NCI-H2029 treated with DMSO at 0.1 percent for 48 hours (cell line): ENCODE results near the gene BLOC1S4.

Experiments
- DNase-seq: peaks from one replicate; lab custom pipeline; 2025; lab: John Stamatoyannopoulos, UW

BLOC1S4 gene

DNA sequence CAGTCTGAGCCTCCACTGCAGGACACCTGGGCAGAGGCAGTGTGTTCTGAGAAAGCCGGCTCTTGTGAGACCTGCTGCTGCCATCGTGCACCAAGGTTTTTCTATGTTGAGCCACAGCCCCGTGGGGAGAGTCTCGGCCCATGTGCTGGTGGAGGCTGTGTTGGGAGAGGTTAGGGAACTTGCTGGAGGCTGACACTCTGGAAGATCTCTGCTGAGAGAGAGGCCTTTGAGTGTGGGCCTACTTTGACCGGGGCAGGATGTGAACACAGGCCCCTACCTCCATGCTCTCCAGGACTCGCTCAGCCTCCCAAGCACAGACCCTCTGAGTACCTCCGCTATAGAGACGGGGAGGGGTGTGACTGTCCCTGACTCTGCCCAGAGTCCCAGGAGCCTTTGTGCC lies 23.6 kb upstream of the BLOC1S4 start:
- no peak for DNase-seq

DNA sequence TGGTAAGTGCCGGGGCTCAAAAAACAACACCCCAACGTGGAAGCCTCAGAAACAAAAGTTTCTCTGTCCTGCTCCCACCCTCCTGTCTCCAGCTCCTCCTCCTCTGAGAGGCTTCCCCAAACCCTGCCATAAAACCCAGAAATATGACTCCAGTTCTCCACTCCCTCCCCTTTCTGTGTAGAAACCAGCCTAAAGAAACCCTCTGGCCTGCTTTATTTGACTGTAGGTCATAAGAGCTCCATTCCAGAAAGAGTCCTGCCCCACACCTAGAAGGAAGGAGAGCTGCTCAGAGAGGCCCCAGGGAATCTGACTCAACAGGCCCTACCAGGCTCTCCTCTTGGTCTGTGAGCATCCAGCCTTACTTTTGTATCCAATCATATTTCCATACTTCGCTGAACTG lies 23.2 kb upstream of the BLOC1S4 start:
- no peak for DNase-seq

DNA sequence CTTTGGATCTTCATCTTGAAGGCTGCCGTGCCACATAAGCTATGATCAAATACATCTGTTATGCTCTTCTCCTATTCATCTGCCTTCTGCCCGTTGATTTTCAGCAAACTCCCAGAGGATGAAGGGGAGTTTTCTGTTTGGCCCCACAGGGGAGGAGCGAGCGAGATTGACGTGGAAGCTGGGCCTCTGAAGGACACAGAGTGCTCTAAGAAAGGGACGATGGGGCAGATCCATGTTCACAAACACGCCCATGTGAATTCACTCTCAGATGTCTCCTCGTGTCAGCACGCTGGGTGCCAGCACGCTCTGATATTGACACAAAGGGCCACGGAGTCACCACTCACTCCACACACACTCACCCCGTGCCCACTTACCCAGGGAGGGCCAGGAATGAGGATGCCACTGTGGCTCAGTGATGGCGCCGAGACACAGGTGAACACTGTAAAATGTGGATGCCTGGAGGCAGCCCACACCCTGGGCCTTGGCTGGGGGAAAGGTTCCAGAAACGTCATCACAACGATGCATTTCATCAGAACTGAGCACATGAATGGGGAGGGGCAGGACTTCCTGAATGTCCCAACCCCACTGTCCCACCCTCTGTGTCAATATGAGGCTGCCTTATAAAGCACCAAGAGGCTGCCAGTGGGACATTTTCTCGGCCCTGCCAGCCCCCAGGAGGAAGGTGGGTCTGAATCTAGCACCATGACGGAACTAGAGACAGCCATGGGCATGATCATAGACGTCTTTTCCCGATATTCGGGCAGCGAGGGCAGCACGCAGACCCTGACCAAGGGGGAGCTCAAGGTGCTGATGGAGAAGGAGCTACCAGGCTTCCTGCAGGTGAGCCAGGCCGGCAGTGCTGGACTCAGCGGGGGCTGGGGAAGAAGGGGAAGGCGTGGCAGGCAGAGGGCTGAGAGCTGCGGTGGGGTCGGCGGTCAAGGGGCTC lies 22.5 kb upstream of the BLOC1S4 start, which contains the start of gene S100P:
Gene S100P, plus strand, starts transcription at position 648 of the 946 bp plus-strand sequence. Its CDS starts 55 bp downstream, at position 703.
- DNase-seq = no peak

DNA sequence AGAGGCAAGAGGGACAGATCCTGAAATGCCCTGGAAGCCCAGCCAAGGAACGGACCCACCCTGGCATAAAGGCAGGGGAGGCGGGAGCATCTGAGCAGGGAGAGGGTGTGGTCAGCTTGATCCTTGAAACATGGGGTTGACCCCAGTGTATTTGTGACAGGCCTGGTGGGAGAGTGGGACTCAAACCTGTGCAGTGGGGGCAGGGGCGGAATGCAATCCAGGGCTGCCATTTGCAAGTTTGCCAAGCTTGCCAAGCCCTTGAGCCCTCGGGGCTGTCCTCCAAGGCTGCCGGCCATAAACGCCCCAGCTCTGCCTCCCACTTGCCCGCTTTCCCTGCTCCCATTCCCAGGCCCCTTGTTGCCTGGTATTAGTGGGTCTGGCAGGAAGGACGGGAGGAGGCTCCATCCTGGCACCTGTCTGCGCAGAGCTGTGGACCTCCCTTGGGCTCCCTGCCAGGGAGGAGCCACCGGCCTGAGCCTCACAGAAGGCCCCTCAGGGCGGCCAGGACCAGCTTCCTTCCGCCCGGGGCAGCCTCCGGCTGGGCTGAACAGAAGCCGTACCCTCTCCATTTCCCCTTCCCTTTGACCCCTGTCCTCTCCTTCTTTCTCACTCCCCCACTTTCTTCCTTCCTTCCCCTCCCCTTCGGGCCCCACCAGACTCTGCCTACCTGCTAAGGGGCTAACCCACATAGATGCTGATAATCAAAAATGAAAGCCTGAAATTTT lies 21.6 kb upstream of the BLOC1S4 start:
- DNase-seq = no peak

DNA sequence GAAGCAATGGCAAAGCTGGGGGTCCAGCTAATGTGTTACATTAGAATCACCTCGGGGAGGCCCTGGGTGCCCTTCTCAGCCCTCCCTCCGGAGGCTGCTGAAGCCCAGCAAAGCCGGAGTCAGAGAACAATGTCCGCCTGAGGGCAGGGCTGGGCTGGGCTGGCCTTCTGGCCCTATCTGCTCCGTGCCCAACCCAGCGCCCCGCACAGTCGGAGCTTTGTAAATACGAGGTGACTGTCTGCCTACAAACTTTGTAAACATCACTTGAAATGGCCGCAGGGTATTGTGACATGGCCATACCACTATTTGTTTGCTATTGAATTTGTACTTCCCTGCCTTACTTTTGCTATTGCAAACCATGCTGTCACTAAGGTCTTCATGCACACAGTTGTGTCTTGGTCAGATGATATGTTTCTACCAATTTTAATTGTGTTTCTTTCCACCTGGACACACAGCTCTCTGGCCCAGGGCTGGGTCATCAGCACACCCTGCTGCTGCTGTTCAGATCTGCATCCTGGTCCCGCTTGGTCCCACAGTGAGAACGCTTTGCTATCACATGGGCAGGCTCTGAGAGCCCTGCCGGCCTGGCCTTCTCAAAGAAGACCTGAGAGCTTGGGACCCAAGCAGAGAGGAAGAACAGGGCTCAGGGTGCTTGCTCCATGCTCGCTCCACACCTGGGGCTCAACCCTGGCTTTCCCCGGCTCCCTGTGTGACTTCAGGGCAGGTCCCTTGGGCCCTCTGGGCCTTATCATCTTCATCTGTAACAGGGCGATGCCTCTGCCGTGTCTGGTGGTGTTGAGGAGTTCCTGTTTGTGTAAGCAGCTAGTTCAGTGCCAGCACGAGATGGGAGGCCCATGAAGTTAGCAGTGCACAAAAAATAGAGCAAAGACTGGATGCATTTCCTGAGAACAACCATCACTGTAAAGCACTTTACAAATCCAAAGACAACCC lies 20.0 kb upstream of the BLOC1S4 start:
- DNase-seq = no peak

DNA sequence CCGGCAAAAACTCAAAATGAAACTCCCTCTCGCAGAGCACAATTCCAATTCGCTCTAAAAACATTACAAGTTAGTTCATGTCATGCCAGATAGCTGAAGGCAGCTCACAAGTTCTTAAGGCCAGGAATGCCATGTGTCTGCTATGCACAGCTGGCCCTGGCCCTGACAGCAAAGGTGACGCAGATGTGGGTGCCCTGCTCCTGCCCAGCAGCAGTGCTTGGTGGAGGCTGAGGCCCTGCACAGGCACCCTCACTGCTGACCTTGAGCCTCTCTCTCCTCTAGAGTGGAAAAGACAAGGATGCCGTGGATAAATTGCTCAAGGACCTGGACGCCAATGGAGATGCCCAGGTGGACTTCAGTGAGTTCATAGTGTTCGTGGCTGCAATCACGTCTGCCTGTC lies 19.4 kb upstream of the BLOC1S4 start:
- no peak for DNase-seq

DNA sequence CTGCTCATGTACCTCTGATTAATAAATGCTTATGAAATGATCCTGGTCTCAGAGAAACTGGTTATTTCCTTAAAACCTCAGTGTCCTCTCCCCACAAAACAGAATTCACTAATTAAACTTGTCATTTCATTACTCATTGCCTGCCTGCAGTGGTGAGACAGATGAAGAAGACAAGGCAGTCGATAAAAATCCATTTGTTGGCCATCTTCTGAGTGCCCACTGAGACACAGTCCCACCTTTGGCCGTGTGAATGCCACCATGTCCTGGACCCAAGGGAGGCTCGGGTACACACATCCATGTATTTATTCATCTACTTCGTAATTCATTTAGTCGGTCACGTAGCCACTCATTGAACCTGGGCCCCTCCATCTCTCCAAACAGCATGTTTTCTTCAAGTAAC lies 18.8 kb upstream of the BLOC1S4 start:
- DNase-seq = no peak

DNA sequence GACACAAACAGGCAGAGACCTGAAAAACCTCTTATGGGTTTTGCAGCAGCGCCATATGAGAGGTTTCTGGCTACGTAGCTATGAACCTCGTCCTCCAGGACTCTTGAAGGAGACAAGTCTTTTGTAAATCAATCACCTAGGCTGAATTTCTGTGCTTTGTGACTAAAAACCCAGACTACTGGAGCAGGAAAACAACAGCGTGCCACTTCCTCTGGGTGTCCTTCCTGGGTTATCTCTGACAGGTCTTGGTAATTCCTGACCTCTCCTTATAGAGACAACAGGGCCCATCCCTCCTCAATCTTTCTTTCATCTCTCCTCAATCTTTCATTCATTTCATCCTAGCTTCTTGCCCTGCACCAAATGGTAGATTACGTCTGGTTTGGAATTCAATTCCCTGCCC lies 16.6 kb upstream of the BLOC1S4 start:
- no peak for DNase-seq

DNA sequence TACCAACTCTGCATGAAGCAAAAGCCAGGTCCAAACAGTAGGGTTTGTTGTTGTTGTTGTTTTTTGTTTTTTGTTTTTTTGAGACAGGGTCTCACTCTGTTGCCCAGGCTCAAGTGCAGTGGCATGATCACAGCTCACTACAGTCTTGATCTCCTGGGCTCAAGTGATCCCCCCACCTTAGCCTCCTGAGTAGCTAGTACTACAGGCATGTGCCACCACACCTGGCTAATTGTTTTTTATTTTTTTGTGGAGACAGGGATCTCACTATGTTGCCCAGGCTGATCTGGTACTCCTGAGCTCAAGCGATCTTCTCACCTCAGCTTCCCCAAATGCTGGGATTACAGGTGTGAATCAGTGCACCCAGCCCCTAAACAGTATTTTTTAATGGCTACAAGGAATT lies 16.1 kb upstream of the BLOC1S4 start:
- DNase-seq = no peak

DNA sequence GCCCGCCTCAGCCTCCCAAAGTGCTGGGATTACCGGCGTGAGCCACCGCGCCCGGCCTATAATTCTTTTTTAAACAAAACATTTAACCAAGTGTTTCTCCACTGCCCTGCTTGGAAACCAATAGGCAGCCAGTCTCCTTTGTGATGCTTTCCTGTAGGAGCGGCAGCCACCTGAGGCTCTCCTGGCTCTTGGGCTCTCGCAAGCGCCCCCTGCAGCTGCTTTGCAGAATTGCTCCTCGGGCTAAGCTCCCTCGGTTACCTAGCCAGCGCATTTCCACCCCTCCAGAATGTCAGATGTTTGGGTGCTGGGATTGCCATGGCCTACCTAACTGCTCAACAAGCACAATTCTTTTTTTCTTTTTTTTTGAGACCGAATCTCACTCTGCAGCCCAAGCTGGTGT lies 14.6 kb upstream of the BLOC1S4 start:
- no peak for DNase-seq

DNA sequence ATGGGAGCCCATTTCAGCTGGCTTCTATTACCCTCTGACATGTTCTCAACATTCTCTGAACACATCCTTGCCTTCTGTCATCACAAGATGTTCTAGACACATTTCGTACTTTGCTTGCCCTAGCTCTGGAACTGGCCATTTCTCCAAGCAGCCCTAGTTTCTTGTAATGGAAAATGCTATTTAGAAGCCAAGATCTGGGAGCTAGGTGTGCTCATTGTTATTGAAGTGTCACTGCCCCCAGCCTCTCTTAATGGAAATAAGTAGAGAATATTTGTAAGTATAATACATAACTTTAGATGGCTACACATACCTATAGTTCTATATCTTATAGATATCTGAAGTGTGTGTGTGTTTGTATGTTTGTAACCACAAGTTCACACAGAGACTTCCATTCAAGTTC lies 13.2 kb upstream of the BLOC1S4 start:
- DNase-seq = no peak

DNA sequence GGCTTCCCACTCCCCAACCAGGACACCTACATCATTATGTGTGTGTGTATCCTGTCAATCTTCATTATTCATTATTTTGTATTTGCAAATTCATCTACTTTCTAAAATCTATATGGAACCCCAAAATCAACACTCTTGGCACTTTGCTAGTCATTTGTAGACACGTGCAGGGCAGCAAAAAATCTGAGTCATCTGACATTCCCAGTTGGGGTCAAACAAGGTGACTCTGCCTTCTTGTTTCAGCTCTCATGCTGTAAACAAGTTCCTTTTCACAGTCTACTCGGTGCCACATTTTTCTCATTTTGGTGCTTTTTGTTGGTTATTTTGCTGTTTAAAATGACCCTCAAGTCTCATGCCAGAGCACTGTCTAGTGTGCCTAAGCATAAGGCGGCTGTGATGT lies 12.2 kb upstream of the BLOC1S4 start:
- no peak for DNase-seq

DNA sequence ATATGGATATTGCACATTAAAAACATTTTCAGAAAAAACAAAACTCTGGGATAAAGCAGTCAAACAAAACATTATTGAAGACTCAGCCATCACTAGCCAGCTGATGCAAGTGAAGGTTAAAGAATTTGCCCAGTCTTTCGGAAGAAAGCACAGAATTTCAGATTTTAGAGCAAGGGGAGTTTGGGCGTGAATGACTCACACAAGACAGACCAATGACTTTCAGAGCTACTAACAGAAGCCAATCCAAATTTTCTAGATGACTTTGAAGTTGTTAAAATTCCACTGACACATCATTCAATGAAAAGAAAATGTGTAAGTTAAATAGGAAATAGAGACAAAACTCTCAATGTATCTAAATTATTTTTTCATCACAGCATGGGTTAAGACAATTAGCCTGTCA lies 10.3 kb upstream of the BLOC1S4 start:
- no peak for DNase-seq

DNA sequence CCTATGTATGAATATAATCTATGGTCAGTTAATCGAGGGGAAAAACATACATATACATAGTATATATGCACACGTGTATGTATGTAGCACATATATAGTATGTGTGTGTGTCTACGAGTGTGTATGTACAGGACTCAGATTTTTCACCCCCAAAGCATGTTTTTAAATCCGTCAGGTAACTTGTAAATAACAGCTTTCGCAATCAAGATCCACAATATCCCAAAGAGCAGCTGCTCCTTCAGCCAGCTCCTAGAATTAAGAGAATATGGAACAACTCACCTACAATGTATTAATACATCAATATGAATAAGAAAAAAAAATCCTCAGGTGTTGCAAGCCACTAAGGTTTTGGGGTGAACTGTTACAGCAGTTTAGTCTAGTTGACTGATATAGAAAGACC lies 9.8 kb upstream of the BLOC1S4 start:
- no peak for DNase-seq

DNA sequence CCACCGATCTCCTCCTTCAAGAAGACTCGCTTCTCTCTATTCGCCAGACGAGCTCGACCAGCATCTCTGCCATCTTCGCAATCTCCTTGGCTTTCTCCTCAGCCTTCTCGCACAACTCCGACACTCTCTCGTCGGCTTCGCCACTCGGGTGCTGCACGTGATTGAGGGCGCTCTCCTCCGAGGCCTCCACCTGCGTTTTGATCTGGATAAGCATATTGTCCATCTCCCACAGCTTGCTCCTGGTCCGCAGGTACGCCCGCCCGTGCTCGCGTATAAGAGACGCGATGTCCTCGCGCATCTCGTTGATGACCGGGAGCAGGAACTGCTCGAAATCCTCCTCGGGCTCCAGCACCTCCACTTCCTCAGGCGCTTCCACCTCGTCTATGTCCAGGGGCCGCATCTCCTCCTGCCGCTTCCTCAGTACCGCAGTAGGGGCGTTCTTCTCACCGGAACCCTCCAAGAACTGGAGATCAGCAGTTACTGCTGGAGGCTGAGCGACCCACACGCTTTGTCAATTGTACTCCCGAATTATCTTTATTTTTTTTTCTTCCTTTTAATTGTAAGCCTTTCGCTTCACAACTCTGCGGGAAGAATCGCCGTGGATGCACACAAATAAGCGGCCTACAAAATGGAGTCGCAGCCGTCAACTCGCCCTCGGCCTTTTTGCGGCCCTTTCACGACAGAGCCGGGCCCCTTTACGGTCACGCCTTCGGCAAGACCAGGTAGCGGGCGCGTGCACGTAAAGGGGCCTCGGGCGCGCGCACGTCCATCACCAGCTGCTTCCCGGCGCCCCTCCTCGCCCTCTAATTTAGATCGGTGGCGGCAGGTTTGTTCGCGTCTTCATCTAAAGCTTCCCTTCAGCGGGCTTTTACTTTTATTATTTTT lies 6.5 kb upstream of the BLOC1S4 start, which contains the start of gene MRFAP1L1:
Gene MRFAP1L1, minus strand, starts transcription at position 636 of the 885 bp plus-strand sequence. Its CDS starts 236 bp downstream, at position 400.
- DNase-seq = peak; percentile 92

DNA sequence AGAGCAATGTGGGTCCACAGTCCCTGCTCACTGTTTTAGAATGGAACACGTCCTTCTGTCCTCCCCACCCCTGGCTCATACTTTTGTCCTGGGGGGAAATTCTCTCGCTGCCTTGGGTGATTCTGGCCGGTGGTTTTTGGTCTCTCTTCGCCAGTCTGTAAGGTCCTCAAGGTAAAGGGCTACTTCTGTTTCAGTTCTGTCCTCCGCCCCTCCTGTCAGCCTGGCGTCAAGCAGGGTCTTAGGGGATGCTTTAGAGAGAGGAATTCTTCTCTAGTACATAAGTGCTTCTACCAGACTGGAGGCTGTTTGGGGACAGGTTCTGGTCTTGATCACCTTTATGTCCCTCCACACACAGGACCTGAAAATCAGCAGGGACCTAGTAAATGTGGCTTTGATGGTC lies 5.7 kb upstream of the BLOC1S4 start:
- no peak for DNase-seq

DNA sequence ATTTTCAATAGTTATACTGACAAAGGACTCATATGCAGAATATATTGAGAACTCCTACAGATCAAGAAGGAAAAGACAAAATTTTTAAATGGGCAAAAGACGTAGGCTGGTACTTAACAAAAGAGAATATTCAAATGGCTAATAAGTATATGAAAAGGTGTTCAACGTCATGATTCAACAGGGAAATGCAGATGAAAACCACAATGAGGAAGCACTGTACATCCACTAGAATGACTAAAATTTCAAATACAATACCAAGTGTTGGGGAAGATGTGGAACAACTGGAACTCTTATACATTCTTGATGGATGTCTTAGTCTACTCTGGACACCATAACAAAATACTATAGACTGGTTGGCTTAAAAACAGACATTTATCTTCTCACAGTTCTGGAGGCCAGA lies 5.0 kb upstream of the BLOC1S4 start:
- DNase-seq = no peak

DNA sequence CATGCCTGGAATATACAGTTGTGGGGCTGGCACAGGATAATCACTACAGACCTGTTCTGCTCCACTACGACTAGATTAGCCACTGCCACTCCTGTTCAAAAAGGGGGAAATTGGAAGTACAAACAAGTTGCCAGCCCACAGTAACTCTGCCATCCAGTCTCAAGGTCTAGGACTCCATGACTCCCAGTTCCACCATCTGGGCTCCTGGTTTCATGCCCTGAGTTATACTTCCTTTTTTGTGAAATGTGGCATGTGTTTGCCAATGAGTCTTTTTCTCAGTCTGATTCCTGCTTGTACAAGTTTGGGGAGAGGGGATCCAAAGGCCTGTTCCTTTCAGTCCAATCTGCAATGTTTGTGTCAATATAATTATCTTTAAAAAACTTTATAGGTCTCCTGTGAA lies 1.0 kb upstream of the BLOC1S4 start:
- no peak for DNase-seq

DNA sequence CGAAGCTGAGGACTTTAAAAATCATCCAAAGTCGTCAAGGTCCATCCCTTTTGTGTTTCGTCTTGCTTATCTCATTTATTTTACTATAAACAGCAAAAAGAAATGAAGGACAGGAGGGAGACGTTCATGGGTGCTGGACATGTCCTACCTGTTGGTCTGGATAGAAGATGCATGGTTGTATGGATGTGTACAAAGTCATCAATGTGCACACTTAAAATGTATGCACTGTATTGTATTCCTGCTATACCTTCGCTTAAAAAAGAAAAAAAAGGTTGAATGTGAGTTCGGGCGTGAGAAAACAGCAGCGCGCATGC lies 313 bp upstream of the BLOC1S4 start:
- no peak for DNase-seq

DNA sequence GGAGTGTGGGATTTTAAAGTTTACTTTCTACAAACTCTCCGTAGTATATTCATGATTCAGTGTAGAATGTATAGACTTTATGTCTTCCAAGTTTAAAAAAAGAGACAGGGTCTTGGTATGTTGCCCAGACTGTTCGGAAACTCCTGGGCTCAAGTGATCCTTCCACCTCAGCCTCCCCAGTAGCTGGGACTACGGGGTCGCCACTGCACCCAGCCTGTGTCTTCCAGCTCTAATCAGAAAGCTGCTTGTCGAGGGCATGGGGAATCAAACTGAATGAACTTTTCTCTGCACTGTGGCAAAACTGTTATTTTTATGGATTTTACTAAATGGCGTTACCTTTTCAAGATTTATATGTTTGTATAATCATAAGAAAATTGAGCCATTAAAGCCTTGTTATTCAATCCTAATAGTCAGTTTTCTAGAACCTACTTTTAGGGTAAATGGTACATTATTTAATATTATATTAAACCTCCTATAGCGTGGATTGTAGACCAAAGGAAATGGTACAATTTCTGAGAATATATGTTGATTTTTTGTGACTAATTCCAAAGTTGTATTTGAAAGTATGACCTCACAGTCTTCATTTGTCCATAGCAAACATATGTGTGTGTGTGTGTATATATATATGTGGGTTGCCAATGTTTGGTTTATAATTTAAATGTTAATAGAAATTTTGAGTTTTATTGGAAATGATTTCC lies 1.1 kb downstream of the BLOC1S4 start:
- DNase-seq = no peak
